Calu3 (cell line): ENCODE results near the gene ELOVL7. TPM values are rescaled to one million over a fixed set of nuclear protein-coding genes. Genes with fewer than 3 reads are reported as not detected.

Experiments used
- Bru-seq: library from RNA; stranded (reverse); fragments of 400-500 nt; gene quantifications from one replicate; lab custom pipeline; 2021; lab: Mats Ljungman, UMichigan
- BruChase-seq, 2 experiments: library from RNA; stranded (reverse); fragments of 400-500 nt; gene quantifications; one replicate each; lab custom pipeline; 2021; lab: Mats Ljungman, UMichigan
- BruUV-seq: library from RNA; stranded (reverse); fragments of 400-500 nt; replicated peaks from 2 replicates; lab custom pipeline; 2021; lab: Mats Ljungman, UMichigan
- CTCF ChIA-PET: fragments of 300-600 bp; sonication (Branson Sonifier 250); formaldehyde crosslinking; loops from one replicate; lab custom pipeline; 2022; ENCODE audit warnings: antibody characterized with exemption; lab: Charles Lee
- DNase-seq: peaks from one replicate; pipeline ENCODE4 v3.0.0; 2022
- H3K27ac Mint-ChIP-seq: one replicate; pipeline ENCODE4 v1.8.0; 2022; ENCODE audit warnings: mixed read lengths; ENCODE audit not compliant: unreplicated experiment
- H3K27me3 Mint-ChIP-seq: one replicate; pipeline ENCODE4 v1.8.0; 2022; ENCODE audit warnings: mixed read lengths; ENCODE audit not compliant: unreplicated experiment
- H3K36me3 Mint-ChIP-seq: one replicate; pipeline ENCODE4 v1.8.0; 2022; ENCODE audit warnings: mild to moderate bottlenecking, moderate library complexity, mixed read lengths; ENCODE audit not compliant: insufficient read depth, unreplicated experiment
- H3K4me1 Mint-ChIP-seq: one replicate; pipeline ENCODE4 v1.8.0; 2022; ENCODE audit warnings: mild to moderate bottlenecking, low read depth, mixed read lengths; ENCODE audit not compliant: unreplicated experiment
- H3K4me3 Mint-ChIP-seq: one replicate; pipeline ENCODE4 v1.8.0; 2022; ENCODE audit warnings: mild to moderate bottlenecking, low read depth, moderate library complexity, mixed read lengths; ENCODE audit not compliant: unreplicated experiment
- H3K9me3 Mint-ChIP-seq: one replicate; pipeline ENCODE4 v1.8.0; 2022; ENCODE audit warnings: low read depth, mixed read lengths; ENCODE audit not compliant: unreplicated experiment
- CTCF ChIP-seq: fragments of 200-600 bp; IDR thresholded peaks from one replicate; pipeline ENCODE4 v1.8.0; 2022; ENCODE audit warnings: antibody characterized with exemption; ENCODE audit not compliant: unreplicated experiment
- intact Hi-C: fragments of 100-400 bp; cut with micrococcal nuclease; formaldehyde crosslinking; loops from one replicate; pipeline ENCODE4 v1.10.0; 2022; ENCODE audit not compliant: unreplicated experiment
- long read RNA-seq: library from polyadenylated mRNA; stranded (forward); transcript quantifications from one replicate; pipeline ENCODE4 v2.0.0, GENCODE V29; 2022
- total RNA-seq: library from RNA; stranded (reverse); gene quantifications from 2 replicates; pipeline ENCODE4 v1.2.3, GENCODE V29; 2022

The ELOVL7 gene
- total RNA-seq (40.5 and 42.7 TPM in 2 replicates), Bru-seq, nascent RNA (percentile 82 among the genes with signal in this experiment), BruChase-seq, experiment 1, labeled RNA remaining after a 6-hour chase (percentile 74 among the genes with signal in this experiment), BruChase-seq, experiment 2, labeled RNA remaining after a 2-hour chase (percentile 74 among the genes with signal in this experiment)
- long read RNA-seq, transcript ELOVL7-201 (8 exons, 3,827 nt): minor isoform, 10 of 41 reads
- long read RNA-seq, transcript ELOVL7-205 (9 exons, 3,994 nt): major isoform, 18 of 41 reads
- long read RNA-seq, partial matches to known transcripts: 1 of 41 reads
- long read RNA-seq, other reads (novel, unspliced or antisense): 12 of 41 reads

GRCh38 chr5:60843936-60844905 lies at the start of gene ELOVL7:
ELOVL7 (minus strand) TSS chr5:60844269; CDS start chr5:60787397, 56,872 bp downstream.
- peak; percentile 97 for DNase-seq
- H3K27me3 Mint-ChIP-seq: no peaks in the 10 kb centered on the region
- H3K4me1 Mint-ChIP-seq: peaks cover 27% of the 10 kb centered on the region
- TSS peak; percentile 89 for BruUV-seq
- intact Hi-C loops: loop anchor here (2.0 to 5.0 kb wide), 2 partner anchors 152 to 165 kb away; no protein-coding TSS in a partner anchor
- TF ChIP-seq CTCF: peak; percentile 55
- peak within 1 kb of the TSS; percentile 83 for H3K27ac Mint-ChIP-seq
- H3K4me3 Mint-ChIP-seq: peak within 1 kb of the TSS; percentile 90
- CTCF ChIA-PET: interaction anchor here (1.0 to 2.0 kb wide), 4 partner anchors 10 to 144 kb away, joined by 4 read pairs; partner anchors contain the start of gene DEPDC1B
- H3K36me3 Mint-ChIP-seq: peaks cover 23% of the 10 kb centered on the region
- H3K9me3 Mint-ChIP-seq: no peaks in the 10 kb centered on the region

GRCh38 chr5:60893521-60893920 lies 49.5 kb upstream of the ELOVL7 start:
- H3K4me1 Mint-ChIP-seq: no peaks in the 10 kb centered on the region
- peaks cover 4% of the 10 kb centered on the region for H3K36me3 Mint-ChIP-seq
- no peak for DNase-seq
- no peak for TF ChIP-seq CTCF
- BruUV-seq: no TSS peak
- H3K27me3 Mint-ChIP-seq: no peaks in the 10 kb centered on the region
- H3K27ac Mint-ChIP-seq: no peak overlapping the region
- H3K9me3 Mint-ChIP-seq: no peaks in the 10 kb centered on the region
- H3K4me3 Mint-ChIP-seq: no peak overlapping the region
- CTCF ChIA-PET: no interaction called here
- intact Hi-C loops: no loop called here

- CTCF ChIA-PET: no interaction called here
- Mint-ChIP-seq H3K4me1 (no peaks in the 10 kb centered on the region), H3K36me3 (peaks cover 4% of the 10 kb centered on the region), H3K4me3 (no peak overlapping the region), H3K9me3 (no peaks in the 10 kb centered on the region), H3K27ac (no peak overlapping the region), H3K27me3 (no peaks in the 10 kb centered on the region)
- no peak for TF ChIP-seq CTCF
- no TSS peak for BruUV-seq
- intact Hi-C loops: no loop called here
- DNase-seq: no peak
These were observed 47.6 kb upstream of the ELOVL7 start for GRCh38 chr5:60891667-60892066.

GRCh38 chr5:60888359-60889061 lies 44.4 kb upstream of the ELOVL7 start:
- CTCF ChIA-PET: no interaction called here
- no peak for DNase-seq
- H3K9me3 Mint-ChIP-seq: no peaks in the 10 kb centered on the region
- no TSS peak for BruUV-seq
- intact Hi-C loops: no loop called here
- no peak for TF ChIP-seq CTCF
- H3K27me3 Mint-ChIP-seq: no peaks in the 10 kb centered on the region
- H3K27ac Mint-ChIP-seq: no peak overlapping the region
- no peaks in the 10 kb centered on the region for H3K4me1 Mint-ChIP-seq
- no peaks in the 10 kb centered on the region for H3K36me3 Mint-ChIP-seq
- no peak overlapping the region for H3K4me3 Mint-ChIP-seq
